Activated CD4-positive, CD25-positive, alpha-beta regulatory T cell treated with anti-CD3 and anti-CD28 coated beads, Interleukin-2, amount 50 U/mL, for 16 hours (primary cell): ENCODE data around the gene RALGAPB.
"Not testable (repeated sequence)": the region's sequence is repeated elsewhere in the genome, so short reads cannot be mapped to it uniquely, and the experiment has no call there.

Experiments used
- DNase-seq: peaks from one replicate; pipeline ENCODE4 v3.0.0-alpha.2; 2020; ENCODE audit warnings: low read depth, low spot score

Gene RALGAPB

GRCh38 chr20:38446441-38447209 lies 26.0 kb upstream of the RALGAPB start:
- peak; percentile 86 for DNase-seq

GRCh38 chr20:38447251-38447661 lies 25.4 kb upstream of the RALGAPB start:
- no peak for DNase-seq

GRCh38 chr20:38447931-38448675 lies 24.5 kb upstream of the RALGAPB start:
- no peak for DNase-seq

GRCh38 chr20:38449046-38449445 lies 23.6 kb upstream of the RALGAPB start:
- DNase-seq, result no peak

GRCh38 chr20:38450412-38450975 lies 22.1 kb upstream of the RALGAPB start:
- DNase-seq, result no peak

- DNase-seq, result no peak
Measured at GRCh38 chr20:38452880-38453624, 19.6 kb upstream of the RALGAPB start.

GRCh38 chr20:38453941-38454340 lies 18.7 kb upstream of the RALGAPB start:
- no peak for DNase-seq

GRCh38 chr20:38454556-38455473 lies 17.8 kb upstream of the RALGAPB start:
- DNase-seq, result no peak

GRCh38 chr20:38458314-38458713 lies 14.3 kb upstream of the RALGAPB start:
- DNase-seq, result no peak

GRCh38 chr20:38460040-38460623 lies 12.5 kb upstream of the RALGAPB start:
- no peak for DNase-seq

GRCh38 chr20:38460631-38461030 lies 12.0 kb upstream of the RALGAPB start:
- DNase-seq, result not testable (repeated sequence)

GRCh38 chr20:38461167-38461566 lies 11.5 kb upstream of the RALGAPB start:
- not testable (repeated sequence) for DNase-seq

GRCh38 chr20:38461569-38461968 lies 11.1 kb upstream of the RALGAPB start:
- DNase-seq, result not testable (repeated sequence)

- DNase-seq, result no peak
Measured at GRCh38 chr20:38466171-38466570, 6.5 kb upstream of the RALGAPB start.

- no peak for DNase-seq
Measured at GRCh38 chr20:38466983-38467382, 5.7 kb upstream of the RALGAPB start.

GRCh38 chr20:38471245-38471644 lies 1.4 kb upstream of the RALGAPB start:
- no peak for DNase-seq

- DNase-seq, result no peak
Measured at GRCh38 chr20:38471987-38472512, 593 bp upstream of the RALGAPB start.

GRCh38 chr20:38473367-38473795 lies 738 bp downstream of the RALGAPB start:
- DNase-seq, result no peak

GRCh38 chr20:38477747-38478146 lies 5.1 kb downstream of the RALGAPB start:
- no peak for DNase-seq

- DNase-seq, result no peak
Measured at GRCh38 chr20:38479596-38479995, 7.0 kb downstream of the RALGAPB start.
